Heart left ventricle (tissue), 16 donors: Measurements from ENCODE around the gene NEDD4L. TPM values are rescaled to one million over a fixed set of nuclear protein-coding genes. Genes with fewer than 3 reads are reported as not detected.

ENCODE experiments used
- ATAC-seq, 4 donors: fragments of 200-7000 bp; cut with Tn5 transposase; one replicate each; pipeline ENCODE4 v1.9.1; 2020 to 2022; ENCODE audit warnings: moderate library complexity in 4 of 4, mild to moderate bottlenecking in 3 of 4, moderate number of reproducible peaks in 1 of 4
- DNase-seq, 5 donors: peaks; one replicate each; pipeline ENCODE4 v3.0.0-alpha.2; 2020
- H3K27ac ChIP-seq, 12 donors: fragments of 200-600 bp; sonication (generic) in 4 of 12; one replicate each; pipeline versions ENCODE4 v1.5.0 to v1.8.0; 2016 to 2022; ENCODE audit warnings: mild to moderate bottlenecking in 2 of 12
- H3K27me3 ChIP-seq, 9 donors: fragments of 200-600 bp; sonication (generic) in 2 of 9; one replicate each; pipeline versions ENCODE4 v1.5.1 to v1.8.0; 2016 to 2022; ENCODE audit warnings: mild to moderate bottlenecking in 3 of 9
- H3K36me3 ChIP-seq, 9 donors: fragments of 200-600 bp; sonication (generic) in 2 of 9; one replicate each; pipeline versions ENCODE4 v1.5.0 to v1.8.0; 2018 to 2022; ENCODE audit warnings: mild to moderate bottlenecking in 2 of 9
- H3K4me1 ChIP-seq, 12 donors: fragments of 200-600 bp; sonication (generic) in 4 of 12; one replicate each; pipeline versions ENCODE4 v1.5.0 to v1.8.0; 2016 to 2022; ENCODE audit warnings: mild to moderate bottlenecking in 3 of 12
- H3K4me3 ChIP-seq, 12 donors: fragments of 200-600 bp; sonication (generic) in 4 of 12; one replicate each; pipeline versions ENCODE4 v1.5.0 to v1.8.0; 2017 to 2022; ENCODE audit warnings: mild to moderate bottlenecking in 9 of 12, moderate library complexity in 4 of 12
- H3K9me3 ChIP-seq, 12 donors: fragments of 200-600 bp; sonication (generic) in 4 of 12; one replicate each; pipeline versions ENCODE4 v1.5.0 to v1.8.0; 2016 to 2022; ENCODE audit warnings: mild to moderate bottlenecking in 1 of 12
- CTCF ChIP-seq, 12 donors: fragments of 200-600 bp; sonication (generic) in 4 of 12; IDR thresholded peaks; one replicate each; pipeline versions ENCODE4 v1.5.0 to v1.8.0; 2018 to 2022; ENCODE audit warnings: antibody characterized with exemption in 12 of 12, mild to moderate bottlenecking in 5 of 12
- POLR2A ChIP-seq, 2 donors: fragments of 450-650 bp; IDR thresholded peaks; one replicate each; pipeline ENCODE4 v1.6.1; 2017; ENCODE audit warnings: antibody characterized with exemption in 2 of 2, mild to moderate bottlenecking in 2 of 2, moderate library complexity in 2 of 2
- WGBS, 4 donors: extraction: QIAGEN DNeasy Blood & Tissue Kit in 2 of 4; methylation state at CpG; one replicate each; pipeline versions ENCODE4 v1.1.5 to v1.1.7; 2013 to 2018; 5-methylcytosine and 5-hydroxymethylcytosine counted together
- intact Hi-C, 10 donors: fragments of 100-400 bp; cut with DNase I; formaldehyde crosslinking; loops; one replicate each; pipeline versions ENCODE4 v1.11.1 to v1.14.2; 2022
- polyA plus RNA-seq, 2 donors: library from polyadenylated mRNA; stranded (reverse); fragments of 200-250 nt; gene quantifications; one replicate each; pipeline ENCODE4 v1.2.3, GENCODE V29; 2013
- total RNA-seq, 9 donors: library from RNA; depleted of rRNA in 2 of 9; stranded (reverse); fragments of >200 nt in 2 of 9; fragmentation: NEBNext Ultra II Directional in 3 of 9; extraction: Animal tissue kit (Norgen Biotek cat#: 25700) in 3 of 9; gene quantifications; one replicate each; pipeline versions ENCODE4 v1.1.0 to v1.2.4, GENCODE V29; 2016 to 2023
- donor health status: ischemic (EF 13 %, LVEDD 7.1; RV severe dilation, severe dysfunction).
- donor health status: healthy with polysubstance abuse.
- donor health status: DM: no; HTN: yes; CAD: no.
- donor health status: DM: no; HTN: no; CAD: no.
- donor health status: ischemic (EF 25% LVEDD 6.9; RV normal size, moderate dysfunction).
- donor health status: ischemic (EF 25% LVEDD 5.7; RV mildly dilated, moderate dysfunction).
- donor health status: healthy.
- donor health status: DM: yes; HTN: yes; CAD: no.
- donor health status: ischemic (EF 35%, LVEDD 5.7; RV mildly dilated, moderate dysfunction).
- donor health status: nonischemic (EF 11% LVEDD 7.7; RV severe dilation, severe dysfunction).
- donor health status: DM: yes; HTN: yes; CAD: no.
- donor health status: PGD.
- donor health status: ischemic (EF 29% LVEDD 5.4; RV normal size, mild dysfunction).
- donor health status: nonischemic (EF 23%, LVEDD 6.1; RV moderate dilation, normal function).

The NEDD4L gene
- total and polyA plus RNA-seq, 11 donors: 14.7 to 64.1 (median 51.7) TPM

GRCh38 chr18:58307441-58307840 lies 263.4 kb downstream of the NEDD4L start:
- Histone ChIP-seq H3K4me3 (no peak overlapping the region), H3K4me1 (peaks cover 0 to 66% (median 18%) of the 10 kb centered on the region in 12 donors), H3K27ac (no peak overlapping the region), H3K36me3 (no peaks in the 10 kb centered on the region), H3K9me3 (peaks cover 0 to 11% (median 0%) of the 10 kb centered on the region in 12 donors), H3K27me3 (no peaks in the 10 kb centered on the region)
- intact Hi-C loops: loop anchor here in 2 of 10 donors (5.0 to 10.0 kb wide), 2 partner anchors 35 to 53 kb away; no protein-coding TSS in a partner anchor
- ATAC-seq (no peak), DNase-seq (no peak)
- 52 to 68% (median 62%) methylated on average over 3 of the region's 3 CpGs for WGBS, 4 donors
- TF ChIP-seq POLR2A (IDR thresholded peaks at IDR 0.05) (no peak), CTCF (IDR thresholded peaks at IDR 0.05) (no peak)

GRCh38 chr18:58308463-58308862 lies 264.4 kb downstream of the NEDD4L start:
- TF ChIP-seq POLR2A (IDR thresholded peaks at IDR 0.05) (no peak), CTCF (IDR thresholded peaks at IDR 0.05) (no peak)
- H3K9me3 ChIP-seq: peaks cover 0 to 11% (median 0%) of the 10 kb centered on the region in 12 donors
- H3K4me3 ChIP-seq: no peak overlapping the region
- peak in 2 of 4 donors; percentile 5 to 14 for ATAC-seq
- H3K4me1 ChIP-seq: peaks cover 0 to 64% (median 13%) of the 10 kb centered on the region in 12 donors
- peak overlapping the region in 2 of 12 donors; percentile 81 to 84 for H3K27ac ChIP-seq
- no peaks in the 10 kb centered on the region for H3K27me3 ChIP-seq
- intact Hi-C loops: loop anchor here in 2 of 10 donors (5.0 to 10.0 kb wide), 2 partner anchors 36 to 54 kb away; no protein-coding TSS in a partner anchor
- DNase-seq: no peak
- WGBS, 4 donors: 50 to 74% (median 67%) methylated on average over 5 to 8 of the region's 8 CpGs
- H3K36me3 ChIP-seq: no peaks in the 10 kb centered on the region

GRCh38 chr18:58309099-58309498 lies 265.1 kb downstream of the NEDD4L start:
- no peaks in the 10 kb centered on the region for H3K36me3 ChIP-seq
- intact Hi-C loops: loop anchor here in 2 of 10 donors (5.0 to 10.0 kb wide), 2 partner anchors 37 to 54 kb away; no protein-coding TSS in a partner anchor
- 77 to 81% (median 77%) methylated on average over 8 of the region's 8 CpGs for WGBS, 4 donors
- DNase-seq (no peak), ATAC-seq (peak in 2 of 4 donors; percentile 2 to 11)
- TF ChIP-seq POLR2A (IDR thresholded peaks at IDR 0.05) (no peak), CTCF (IDR thresholded peaks at IDR 0.05) (no peak)
- no peaks in the 10 kb centered on the region for H3K27me3 ChIP-seq
- H3K9me3 ChIP-seq: peaks cover 0 to 11% (median 0%) of the 10 kb centered on the region in 12 donors
- H3K4me3 ChIP-seq: no peak overlapping the region
- peaks cover 0 to 64% (median 15%) of the 10 kb centered on the region in 12 donors for H3K4me1 ChIP-seq
- H3K27ac ChIP-seq: peak overlapping the region in 9 of 12 donors; percentile 35 to 84 (median 73)

- Histone ChIP-seq H3K4me1 (peaks cover 0 to 65% (median 19%) of the 10 kb centered on the region in 12 donors), H3K9me3 (peaks cover 0 to 11% (median 0%) of the 10 kb centered on the region in 12 donors), H3K27me3 (no peaks in the 10 kb centered on the region), H3K4me3 (no peak overlapping the region), H3K27ac (peak overlapping the region; percentile 24 to 84 (median 70)), H3K36me3 (no peaks in the 10 kb centered on the region)
- no peak for DNase-seq
- TF ChIP-seq POLR2A (IDR thresholded peaks at IDR 0.05) (no peak), CTCF (IDR thresholded peaks at IDR 0.05) (no peak)
- intact Hi-C loops: loop anchor here in 7 of 10 donors (5.0 to 10.0 kb wide), 4 partner anchors 37 to 115 kb away; no protein-coding TSS in a partner anchor
- 71 to 78% (median 75%) methylated on average over 7 of the region's 7 CpGs for WGBS, 4 donors
- ATAC-seq: peak in 3 of 4 donors; percentile 9 to 26 (median 20)
Measured at GRCh38 chr18:58309610-58310239, 265.7 kb downstream of the NEDD4L start.
